NCI-H345 treated with DMSO at 0.1 percent for 48 hours (cell line): ENCODE results near the gene PID1.

ENCODE experiments used
- DNase-seq: peaks from one replicate; lab custom pipeline; 2025; ENCODE audit not compliant: unreplicated experiment; lab: John Stamatoyannopoulos, UW

Gene PID1

GRCh38 chr2:229173825-229174359, 97.2 kb downstream of the PID1 start:
- DNase-seq: no peak

GRCh38 chr2:229170916-229171315, 100.2 kb downstream of the PID1 start:
- no peak for DNase-seq

DNA sequence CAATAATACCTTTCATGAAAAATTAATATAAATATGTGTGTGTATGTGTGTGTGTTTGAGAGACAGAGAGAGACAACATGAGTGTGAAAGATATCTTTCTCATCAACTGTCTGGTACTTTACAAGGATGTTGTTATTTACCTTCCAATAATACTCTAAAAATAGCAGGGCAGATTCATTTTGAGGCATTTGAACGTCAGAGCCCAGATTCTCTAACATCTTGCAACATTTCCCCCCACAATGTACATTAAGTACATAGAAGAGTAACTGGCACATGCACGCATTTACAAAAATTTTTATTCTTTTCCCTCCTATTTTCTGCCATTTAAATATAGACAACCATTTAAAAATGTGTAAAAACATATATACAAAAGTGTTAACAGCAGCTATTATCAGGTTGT, 100.9 kb downstream of the PID1 start:
- DNase-seq: no peak

GRCh38 chr2:229169751-229170150, 101.3 kb downstream of the PID1 start:
- no peak for DNase-seq

DNA sequence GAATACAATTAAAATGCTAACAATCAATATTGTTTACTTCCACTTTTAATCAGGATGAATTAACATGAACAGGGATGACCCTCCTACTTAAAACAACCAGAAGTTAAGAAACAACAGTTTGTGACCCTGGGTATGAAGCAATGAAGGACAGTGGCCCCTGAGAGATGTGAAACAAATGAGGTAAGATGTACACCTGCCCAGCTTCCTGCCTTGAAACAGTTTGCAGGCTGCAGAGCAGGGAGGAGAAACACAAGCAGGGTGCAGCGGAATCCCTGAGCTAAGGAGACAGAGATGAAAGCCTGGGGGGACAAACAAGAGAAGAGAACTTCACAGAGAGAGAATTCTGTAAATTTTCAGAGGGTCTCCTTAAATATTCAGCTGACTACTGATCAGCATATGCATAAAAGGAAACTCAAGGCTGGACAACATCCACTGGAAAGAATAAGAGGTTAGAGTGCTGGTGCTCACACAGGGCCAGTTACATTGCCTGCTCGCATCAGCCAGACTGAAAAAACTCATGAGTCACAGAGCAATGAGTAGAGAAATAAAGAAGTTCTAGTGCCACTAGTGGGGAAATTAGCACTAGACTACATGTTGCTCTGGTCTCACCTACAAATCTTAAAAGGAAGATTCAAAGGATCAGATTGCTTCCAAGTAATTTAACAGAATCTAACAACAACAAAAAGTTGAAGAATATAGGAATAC, 106.4 kb downstream of the PID1 start:
- no peak for DNase-seq

DNA sequence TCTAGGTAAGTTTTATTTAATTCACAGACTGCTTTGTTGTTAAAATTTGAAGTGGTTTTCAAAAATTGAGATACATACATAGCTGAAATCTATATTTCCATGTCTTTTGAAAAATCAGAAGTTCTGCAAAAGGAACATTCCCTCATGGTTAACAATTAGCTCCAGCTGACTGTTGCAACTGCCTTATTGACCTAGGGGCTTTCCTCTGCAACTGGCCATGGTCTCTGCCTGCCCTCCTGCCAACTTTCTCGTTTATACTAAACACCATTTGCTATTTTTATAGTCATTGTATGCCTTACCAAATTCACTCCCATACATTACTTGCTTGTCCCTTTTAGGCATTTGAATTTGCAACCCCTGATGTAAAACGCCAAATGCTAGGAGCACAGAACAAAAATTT, 107.2 kb downstream of the PID1 start:
- DNase-seq: no peak

DNA sequence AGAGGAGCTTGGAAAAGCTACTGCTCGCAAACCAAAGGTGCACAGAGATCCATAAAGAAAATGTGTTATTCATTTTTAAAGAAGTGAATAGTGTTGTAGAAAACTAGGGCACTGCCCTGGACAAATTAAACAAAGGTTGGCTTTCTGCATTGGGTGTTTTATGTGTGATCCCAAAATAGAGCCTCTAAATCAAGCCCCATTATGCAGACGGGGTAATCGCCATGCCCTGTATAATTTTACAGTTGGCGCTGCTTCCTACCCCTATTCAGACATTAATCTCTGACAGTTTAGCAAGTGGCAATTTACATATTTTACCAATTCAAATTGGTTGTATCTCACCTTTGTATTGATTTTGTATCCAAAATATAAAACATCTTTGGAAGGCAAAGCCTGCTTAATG, 109.1 kb downstream of the PID1 start:
- no peak for DNase-seq

DNA sequence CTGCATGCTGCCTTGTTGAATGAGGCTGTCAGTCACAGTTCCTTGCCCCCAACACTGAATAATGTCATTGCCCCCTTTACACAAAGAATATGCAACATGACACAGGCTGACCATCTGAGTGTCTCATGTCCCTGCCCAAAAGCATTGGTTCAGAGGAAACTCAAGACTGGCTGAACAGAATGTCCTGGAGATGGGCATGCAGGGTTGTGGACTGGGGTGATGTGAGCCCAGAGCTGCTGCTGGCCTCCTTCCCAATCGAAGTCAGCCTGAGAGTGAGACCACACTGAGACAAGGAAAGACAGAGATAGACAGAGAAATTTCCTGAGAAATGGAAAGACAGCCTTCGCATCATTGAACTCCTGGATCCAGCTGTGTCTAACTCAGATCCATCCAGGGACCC, 110.1 kb downstream of the PID1 start:
- DNase-seq: no peak

DNA sequence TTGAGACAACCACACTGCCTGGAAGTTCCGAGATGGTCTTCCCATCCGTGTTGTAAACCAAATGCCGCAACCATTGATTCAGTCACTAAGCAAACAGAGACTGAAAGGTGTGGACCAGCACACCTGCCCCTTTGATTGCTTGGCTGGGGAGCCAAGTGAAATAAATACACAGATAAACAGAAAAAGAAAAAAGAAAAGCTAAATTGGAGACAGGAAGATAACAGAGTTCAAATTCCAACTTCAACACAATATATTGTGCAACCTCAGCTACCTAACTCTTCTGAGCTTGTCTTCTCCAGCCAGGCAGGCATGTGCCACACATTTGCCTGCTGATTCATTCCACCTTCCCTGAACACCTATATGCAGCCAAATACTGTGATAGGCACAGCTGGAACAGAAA, 110.9 kb downstream of the PID1 start:
- no peak for DNase-seq

DNA sequence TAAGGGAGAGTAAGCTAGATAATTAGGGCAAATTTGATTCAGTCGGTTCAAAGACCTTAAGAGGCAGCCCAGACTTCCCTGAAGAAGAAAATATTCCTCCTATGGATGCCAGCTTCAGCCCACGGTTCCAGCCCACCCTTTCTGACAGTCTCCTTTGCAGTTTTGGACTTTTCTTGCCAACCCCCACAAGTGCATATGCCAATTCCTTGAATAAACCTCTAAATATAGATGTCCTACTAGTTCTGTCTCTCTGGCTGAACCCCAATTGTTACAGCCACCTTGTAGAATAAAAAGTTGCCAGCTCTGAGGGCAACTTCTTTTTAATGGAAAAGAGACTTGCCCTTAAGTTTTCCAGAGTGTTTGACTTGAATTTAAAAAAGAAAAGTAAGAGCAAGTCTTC, 111.7 kb downstream of the PID1 start:
- DNase-seq: no peak

- no peak for DNase-seq
Measured at GRCh38 chr2:229154381-229154780, 116.7 kb downstream of the PID1 start.

DNA sequence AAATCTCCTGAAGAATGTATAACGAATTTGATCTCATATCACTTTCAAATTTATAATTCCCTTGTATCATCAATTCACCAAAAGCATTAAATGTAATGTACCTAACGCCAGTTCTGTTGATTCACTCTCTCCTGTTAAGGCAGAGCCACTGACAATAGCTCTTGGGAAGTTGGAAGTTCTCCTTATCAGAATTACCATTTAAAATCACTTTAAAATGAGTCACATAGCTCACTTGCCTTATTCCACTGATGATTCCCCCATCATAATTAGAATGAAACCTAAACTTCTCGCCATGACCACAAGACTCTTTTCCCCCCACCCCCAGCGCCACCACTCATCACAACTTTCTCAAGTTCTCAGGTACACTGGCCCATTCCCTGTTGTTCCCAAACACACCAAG, 117.1 kb downstream of the PID1 start:
- no peak for DNase-seq

DNA sequence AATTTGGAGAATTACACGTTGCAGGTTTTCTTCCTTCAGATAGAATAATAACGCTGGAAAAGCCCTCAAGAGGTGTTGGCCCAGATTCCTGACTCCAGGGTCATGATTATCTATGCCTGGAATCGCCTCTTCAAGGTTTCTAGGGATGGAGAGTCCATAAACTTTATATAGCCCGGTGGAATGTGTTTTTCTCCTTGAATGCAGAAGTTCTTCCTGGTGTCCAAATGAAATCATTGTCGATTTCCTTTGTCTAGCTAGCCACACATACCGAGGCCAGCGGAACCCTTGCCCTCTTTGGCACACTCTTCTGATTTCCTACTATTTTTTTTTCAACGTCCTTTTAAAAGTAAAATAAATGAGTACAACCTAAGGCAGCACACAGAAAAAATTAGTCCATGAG, 117.8 kb downstream of the PID1 start:
- DNase-seq: no peak

DNA sequence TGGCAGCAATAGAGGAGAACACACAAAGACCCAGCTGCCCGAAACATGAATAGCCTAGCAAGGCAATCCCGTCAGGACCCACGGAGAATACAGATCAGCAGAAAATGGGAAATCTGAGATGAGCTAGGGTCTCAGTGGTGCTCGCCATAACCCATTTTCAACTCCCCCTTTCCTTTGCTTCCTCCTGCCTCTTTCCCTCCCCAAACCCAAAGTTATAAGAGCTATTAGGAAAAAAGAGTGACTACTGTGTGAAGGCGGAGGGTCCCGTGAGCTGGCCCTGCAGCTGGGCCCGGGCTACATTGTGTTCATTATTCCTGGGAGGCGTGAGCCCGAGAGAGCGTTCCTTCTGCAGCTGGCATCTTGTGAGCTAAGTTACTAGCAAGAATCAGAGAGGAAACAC, 118.4 kb downstream of the PID1 start:
- DNase-seq: no peak

DNA sequence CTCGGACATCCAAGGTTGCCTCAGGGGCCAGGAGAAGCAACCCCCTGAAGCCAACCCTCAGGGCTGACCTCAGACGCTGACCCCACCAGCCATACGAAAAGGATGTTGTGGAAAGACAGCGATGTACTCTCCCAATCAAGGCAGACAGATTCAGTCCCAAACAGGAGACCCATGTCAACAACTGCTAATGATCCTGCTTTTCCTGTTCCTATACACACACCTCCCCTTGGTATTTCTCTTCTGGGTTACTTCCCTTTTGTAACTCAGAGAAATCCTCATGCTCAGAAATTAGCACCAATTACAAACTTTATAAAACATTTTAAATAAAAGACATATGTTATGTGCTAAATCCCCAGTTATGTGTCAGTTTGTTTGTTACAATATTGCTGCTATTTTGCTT, 120.8 kb downstream of the PID1 start:
- no peak for DNase-seq

DNA sequence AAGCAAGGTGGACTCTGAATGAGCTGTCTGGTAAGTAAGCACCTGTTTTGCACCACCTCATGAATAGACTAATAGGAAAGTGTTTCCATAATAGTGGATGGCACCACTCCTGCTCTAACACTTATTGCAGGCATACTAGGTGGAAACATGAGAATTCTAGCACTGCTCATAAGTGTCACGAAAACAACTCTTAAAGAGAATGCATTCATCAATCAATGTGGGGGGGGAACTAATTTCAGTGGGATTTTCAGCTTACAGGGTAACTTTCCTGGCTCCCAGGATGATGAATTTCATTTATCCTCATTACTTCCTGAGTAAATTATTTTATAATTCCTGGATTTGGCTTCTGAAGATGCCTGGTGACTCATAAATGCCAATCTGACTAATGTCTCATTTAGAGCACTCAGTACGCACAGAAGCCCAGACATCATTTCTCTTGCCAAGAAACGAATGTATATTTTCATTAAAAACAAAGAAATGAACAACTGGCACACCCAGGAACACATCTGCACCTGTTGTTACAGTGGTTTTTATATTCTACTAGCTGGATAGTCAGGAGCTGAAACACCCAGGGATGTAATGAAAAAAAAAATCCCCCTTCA, 129.6 kb downstream of the PID1 start:
- DNase-seq: no peak

DNA sequence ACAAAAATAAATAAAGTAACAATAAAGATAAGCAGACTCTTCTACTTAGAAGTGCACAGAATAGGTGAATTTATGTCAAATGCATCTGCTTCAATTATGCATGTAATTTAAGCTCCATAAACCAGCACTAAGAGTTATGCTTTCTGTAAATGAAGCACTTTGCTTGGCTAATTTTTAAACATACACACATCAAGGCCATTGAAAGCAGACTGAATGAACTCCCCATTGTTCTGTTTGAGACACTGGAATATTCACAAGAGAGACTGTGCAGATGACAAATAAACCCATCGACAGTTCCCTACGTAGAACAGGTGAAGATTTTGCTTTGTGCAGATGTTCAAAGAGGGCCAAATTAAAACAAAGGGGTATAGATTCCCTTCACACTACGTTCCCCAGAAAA, 133.4 kb downstream of the PID1 start:
- DNase-seq: peak; percentile 15

- DNase-seq: no peak
Measured at GRCh38 chr2:229137066-229137465, 134.0 kb downstream of the PID1 start.

GRCh38 chr2:229133155-229133772, 137.8 kb downstream of the PID1 start:
- DNase-seq: peak; percentile 71

GRCh38 chr2:229132236-229132635, 138.9 kb downstream of the PID1 start:
- DNase-seq: no peak

DNA sequence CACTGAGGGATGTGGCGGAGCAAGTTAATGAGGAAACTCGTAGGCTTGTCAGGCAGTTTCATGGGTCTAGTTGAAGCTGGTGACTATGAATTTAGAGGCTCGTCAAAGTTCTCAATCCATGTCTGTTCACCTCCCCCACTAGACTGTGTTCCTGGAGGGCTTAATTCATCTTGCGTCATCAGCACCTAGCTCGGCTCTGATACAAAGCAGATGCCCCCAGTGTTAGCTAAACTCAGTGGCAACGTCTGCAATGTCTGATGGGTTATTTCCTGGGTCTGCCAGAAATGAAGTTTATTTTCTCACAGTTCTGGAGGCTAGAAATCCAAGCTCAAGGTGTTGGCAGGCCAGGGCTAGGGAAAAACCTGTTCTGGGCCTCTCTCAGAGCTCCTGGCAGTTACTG, 140.6 kb downstream of the PID1 start:
- no peak for DNase-seq

DNA sequence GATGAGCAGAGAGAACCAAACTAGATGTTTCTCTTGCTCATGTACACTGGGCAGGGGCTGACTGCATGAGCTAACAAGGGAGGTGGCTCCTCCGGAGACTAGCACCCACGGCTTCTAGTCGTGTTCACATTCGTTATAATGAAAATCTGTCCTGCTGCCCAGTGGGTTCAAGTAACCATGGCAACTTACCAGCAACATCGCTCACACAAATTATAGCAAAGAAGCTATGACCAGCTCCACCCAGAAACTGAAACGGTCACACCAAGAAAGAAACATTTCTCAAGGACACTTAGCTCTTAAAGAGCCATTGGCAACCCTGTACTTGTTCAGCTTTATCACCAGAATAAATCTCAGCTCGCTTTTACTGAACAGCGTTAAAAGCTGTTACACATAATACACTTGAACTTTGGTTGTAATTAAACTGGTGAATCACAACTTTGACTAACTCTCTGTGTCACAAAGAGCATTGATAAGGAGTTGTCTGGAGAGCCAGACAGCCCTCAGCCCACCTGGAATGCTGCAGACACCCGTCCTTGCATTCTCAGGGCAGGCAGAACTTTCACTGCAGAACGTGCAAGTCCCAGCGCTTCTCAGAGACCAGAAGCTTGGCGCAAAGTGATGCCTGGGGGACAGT, 141.2 kb downstream of the PID1 start:
- no peak for DNase-seq
